Endometrium (tissue), 2 donors: ENCODE measurements around the gene PCDHGB4.
"Not testable (repeated sequence)": the region's sequence is repeated elsewhere in the genome, so short reads cannot be mapped to it uniquely, and the experiment has no call there.

Source experiments
- FAIRE-seq: peaks from 2 replicates; lab custom pipeline; 2012; peaks lifted over from hg19 to GRCh38; lab: Jason Lieb, UNC
- donor health status: control.
- donor health status: control.

Gene PCDHGB4

GRCh38 chr5:141387557-141388311 is at the start of gene PCDHGB4:
Gene PCDHGB4, plus strand, starts transcription at chr5:141387698. Its CDS starts 187 bp downstream, at chr5:141387885.
- FAIRE-seq = not testable (repeated sequence)

GRCh38 chr5:141338538-141339306 is 48.8 kb upstream of the PCDHGB4 start, which contains the start of gene PCDHGA2:
Gene PCDHGA2, plus strand, starts transcription at chr5:141338760.
- FAIRE-seq = no peak

GRCh38 chr5:141340781-141341354 is 46.6 kb upstream of the PCDHGB4 start:
- FAIRE-seq = not testable (repeated sequence)

DNA sequence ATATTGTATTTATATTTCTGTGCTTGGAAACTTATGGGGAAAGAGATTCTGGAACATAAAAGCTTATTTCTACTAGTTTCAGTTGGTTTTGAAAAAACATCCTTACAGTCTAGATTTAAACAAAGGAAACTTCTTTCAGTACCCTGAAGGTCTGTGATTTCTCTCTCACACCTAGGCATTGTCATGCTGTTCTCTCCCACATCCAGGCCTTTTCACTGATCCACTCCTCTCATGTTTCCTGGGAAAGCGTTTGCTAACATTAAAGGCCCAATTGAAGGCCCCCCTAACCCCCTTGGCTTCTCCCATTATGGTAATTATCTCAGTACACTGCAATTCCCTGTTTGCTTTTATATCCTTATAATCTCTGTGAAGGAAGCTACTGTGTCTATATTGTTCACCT is 44.7 kb upstream of the PCDHGB4 start:
- FAIRE-seq = no peak

GRCh38 chr5:141343242-141343952 is 44.1 kb upstream of the PCDHGB4 start, which contains the start of gene PCDHGA3:
Gene PCDHGA3, plus strand, starts transcription at chr5:141343829. Its CDS starts 205 bp downstream, at chr5:141344034.
- FAIRE-seq = no peak

GRCh38 chr5:141343953-141344463 is 43.5 kb upstream of the PCDHGB4 start:
- FAIRE-seq = no peak

DNA sequence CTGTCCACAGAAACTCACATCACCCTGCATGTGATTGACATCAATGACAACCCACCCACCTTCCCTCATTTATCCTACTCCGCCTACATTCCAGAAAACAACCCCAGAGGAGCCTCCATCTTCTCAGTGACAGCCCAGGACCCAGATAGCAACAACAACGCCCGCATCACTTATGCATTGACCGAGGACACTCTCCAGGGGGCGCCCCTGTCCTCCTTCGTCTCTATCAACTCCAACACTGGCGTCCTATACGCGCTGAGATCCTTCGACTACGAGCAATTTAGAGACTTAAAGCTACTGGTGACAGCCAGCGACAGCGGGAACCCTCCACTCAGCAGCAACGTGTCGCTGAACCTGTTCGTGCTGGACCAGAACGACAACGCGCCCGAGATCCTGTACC is 42.2 kb upstream of the PCDHGB4 start:
- no peak for FAIRE-seq

DNA sequence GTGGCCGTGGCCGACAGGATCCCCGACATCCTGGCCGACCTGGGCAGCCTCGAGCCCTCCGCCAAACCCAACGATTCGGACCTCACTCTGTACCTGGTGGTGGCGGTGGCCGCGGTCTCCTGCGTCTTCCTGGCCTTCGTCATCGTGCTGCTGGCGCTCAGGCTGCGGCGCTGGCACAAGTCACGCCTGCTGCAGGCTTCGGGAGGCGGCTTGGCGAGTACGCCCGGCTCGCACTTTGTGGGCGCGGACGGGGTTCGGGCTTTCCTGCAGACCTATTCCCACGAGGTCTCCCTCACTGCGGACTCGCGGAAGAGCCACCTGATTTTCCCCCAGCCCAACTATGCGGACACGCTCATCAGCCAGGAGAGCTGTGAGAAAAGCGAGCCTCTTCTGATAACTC is 41.5 kb upstream of the PCDHGB4 start:
- FAIRE-seq = not testable (repeated sequence)

GRCh38 chr5:141349917-141350619 is 37.4 kb upstream of the PCDHGB4 start, which contains the start of gene PCDHGB1:
Gene PCDHGB1, plus strand, starts transcription at chr5:141350099. Its CDS starts 162 bp downstream, at chr5:141350261.
- no peak for FAIRE-seq

GRCh38 chr5:141351591-141351990 is 35.9 kb upstream of the PCDHGB4 start:
- FAIRE-seq = no peak

- FAIRE-seq = no peak
Observed at GRCh38 chr5:141354900-141355469, 32.5 kb upstream of the PCDHGB4 start, which contains the start of gene PCDHGA4. Gene PCDHGA4, plus strand, starts transcription at chr5:141355021. Its CDS starts 87 bp downstream, at chr5:141355108.

GRCh38 chr5:141355641-141356040 is 31.9 kb upstream of the PCDHGB4 start:
- no peak for FAIRE-seq

DNA sequence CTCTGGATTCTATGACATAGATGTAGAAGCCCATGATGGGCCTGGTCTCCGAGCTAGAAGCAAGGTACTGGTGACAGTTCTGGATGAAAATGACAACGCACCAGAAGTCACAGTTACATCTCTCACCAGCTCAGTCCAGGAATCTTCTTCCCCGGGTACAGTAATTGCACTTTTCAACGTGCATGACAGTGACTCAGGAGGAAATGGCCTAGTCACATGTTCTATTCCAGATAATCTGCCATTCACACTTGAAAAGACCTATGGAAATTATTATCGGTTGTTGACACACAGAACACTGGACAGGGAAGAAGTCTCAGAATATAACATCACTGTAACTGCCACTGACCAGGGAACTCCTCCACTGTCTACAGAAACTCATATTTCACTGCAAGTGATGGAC is 31.4 kb upstream of the PCDHGB4 start:
- no peak for FAIRE-seq

DNA sequence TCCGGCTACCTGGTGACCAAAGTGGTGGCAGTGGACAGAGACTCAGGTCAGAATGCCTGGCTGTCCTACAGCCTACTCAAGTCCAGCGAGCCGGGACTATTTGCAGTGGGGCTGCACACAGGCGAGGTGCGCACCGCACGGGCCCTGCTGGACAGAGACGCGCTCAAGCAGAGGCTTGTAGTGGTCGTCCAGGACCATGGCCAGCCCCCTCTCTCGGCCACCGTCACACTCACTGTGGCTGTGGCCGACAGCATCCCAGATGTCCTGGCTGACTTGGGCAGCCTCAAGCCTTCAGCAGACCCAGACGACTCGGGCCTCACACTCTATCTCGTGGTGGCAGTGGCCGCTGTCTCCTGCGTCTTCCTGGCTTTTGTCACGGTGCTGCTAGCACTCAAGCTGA is 30.5 kb upstream of the PCDHGB4 start:
- FAIRE-seq = no peak

DNA sequence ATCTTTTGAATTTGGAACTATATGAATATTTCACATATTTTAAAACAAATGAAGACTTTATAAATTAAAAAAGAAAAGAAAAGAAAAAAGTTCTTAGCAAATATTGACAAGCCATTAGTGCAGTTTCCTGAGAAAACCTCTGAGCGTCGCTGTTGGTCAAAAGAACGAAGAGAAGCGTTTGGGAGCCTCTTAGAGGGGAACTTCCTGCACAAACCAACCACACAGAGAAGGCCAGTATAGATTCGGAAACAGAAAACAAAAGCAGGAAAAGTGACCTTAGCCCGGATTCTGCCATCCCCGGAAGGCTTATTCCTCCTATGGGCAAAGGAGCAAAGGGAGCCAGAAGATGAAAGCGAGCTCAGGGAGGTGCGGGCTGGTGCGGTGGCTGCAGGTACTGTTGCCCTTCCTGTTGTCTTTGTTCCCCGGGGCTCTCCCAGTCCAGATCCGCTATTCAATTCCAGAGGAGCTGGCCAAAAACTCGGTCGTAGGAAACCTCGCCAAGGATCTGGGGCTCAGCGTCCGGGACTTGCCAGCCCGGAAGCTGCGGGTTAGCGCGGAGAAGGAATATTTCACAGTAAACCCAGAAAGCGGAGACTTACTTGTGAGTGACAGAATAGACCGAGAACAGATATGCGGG is 27.6 kb upstream of the PCDHGB4 start, which contains the start of gene PCDHGB2:
PCDHGB2 (plus strand) TSS at position 205 of the 637 bp plus-strand sequence; CDS start at position 347, 142 bp downstream.
- FAIRE-seq = no peak

DNA sequence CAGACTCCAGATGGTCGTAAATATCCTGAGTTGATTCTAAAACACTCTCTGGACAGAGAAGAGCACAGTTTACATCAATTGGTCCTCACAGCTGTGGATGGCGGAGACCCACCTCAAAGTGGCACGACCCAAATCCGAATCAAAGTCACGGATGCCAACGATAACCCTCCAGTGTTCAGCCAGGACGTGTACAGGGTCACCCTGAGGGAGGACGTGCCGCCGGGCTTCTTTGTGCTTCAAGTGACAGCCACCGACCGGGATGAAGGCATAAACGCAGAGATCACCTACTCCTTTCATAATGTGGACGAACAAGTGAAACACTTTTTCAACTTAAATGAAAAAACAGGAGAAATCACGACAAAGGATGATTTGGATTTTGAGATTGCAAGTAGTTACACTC is 26.8 kb upstream of the PCDHGB4 start:
- no peak for FAIRE-seq

DNA sequence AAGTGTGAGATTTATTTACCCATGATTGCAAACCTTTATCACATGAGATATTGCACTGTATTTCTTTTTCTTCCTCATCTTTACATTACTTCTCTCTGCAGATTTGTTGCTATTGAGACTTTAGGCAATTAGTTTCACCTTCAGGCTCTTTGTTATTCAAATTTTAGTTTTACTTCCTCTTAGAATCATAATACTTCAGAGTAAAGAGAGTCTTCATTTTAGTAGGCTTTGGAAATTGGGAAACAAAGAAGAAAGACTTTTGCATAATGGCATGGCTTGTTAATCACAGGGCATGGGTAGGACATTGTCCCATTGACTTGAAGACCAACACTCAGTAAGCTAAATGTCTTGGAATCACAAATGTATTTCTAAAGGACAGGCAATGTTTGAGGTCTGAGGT is 24.8 kb upstream of the PCDHGB4 start:
- no peak for FAIRE-seq

DNA sequence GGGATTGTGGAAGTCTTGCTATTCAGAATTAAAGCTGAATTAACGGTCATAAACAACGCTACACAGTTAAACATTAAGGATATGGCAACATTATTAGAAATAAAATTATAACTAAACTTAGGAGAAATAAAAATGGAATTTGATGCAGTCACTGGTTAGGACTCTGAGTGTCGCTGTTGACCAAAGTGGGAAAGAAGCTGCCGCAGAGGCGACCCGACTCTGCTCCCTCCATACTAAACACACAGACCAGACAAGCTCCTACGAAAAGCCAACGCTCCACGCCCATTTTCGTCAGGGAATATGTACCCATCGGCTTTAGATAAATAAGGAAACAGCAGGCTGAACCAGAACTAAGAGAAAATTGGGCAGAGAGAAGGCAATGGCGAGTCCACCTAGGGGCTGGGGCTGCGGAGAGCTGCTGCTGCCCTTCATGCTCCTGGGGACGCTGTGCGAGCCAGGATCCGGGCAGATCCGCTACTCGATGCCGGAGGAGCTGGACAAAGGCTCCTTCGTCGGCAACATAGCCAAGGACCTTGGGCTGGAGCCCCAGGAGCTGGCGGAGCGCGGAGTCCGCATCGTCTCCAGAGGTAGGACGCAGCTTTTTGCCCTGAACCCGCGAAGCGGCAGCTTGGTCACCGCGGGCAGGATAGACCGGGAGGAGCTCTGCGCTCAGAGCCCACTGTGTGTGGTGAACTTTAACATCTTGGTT is 23.4 kb upstream of the PCDHGB4 start, which contains the start of gene PCDHGA5:
PCDHGA5 (plus strand) TSS at position 211 of the 709 bp plus-strand sequence; CDS start at position 380, 169 bp downstream.
- no peak for FAIRE-seq
